H7 (cell line): ENCODE data around the gene ZFY. TPM values are rescaled to one million over a fixed set of nuclear protein-coding genes. Genes with fewer than 3 reads are reported as not detected.

Source experiments
- DNase-seq: peaks from one replicate; pipeline ENCODE4 v3.0.0; 2012
- H3K27me3 ChIP-seq: 2 replicates; pipeline ENCODE4 v1.6.0; 2011; ENCODE audit warnings: mild to moderate bottlenecking, low read length; ENCODE audit not compliant: control insufficient read depth, insufficient read depth
- H3K36me3 ChIP-seq: replicated peaks from 2 replicates; pipeline ENCODE4 v1.5.1; 2011; ENCODE audit warnings: low read length; ENCODE audit not compliant: control insufficient read depth, insufficient read depth
- H3K4me3 ChIP-seq: 2 replicates; pipeline ENCODE4 v1.5.1; 2011; ENCODE audit warnings: low read depth, mild to moderate bottlenecking, control low read depth, low read length, moderate library complexity; ENCODE audit not compliant: insufficient read depth
- total RNA-seq: library from RNA; depleted of rRNA; stranded (reverse); fragments of >200 nt; shearing (Covaris generic); gene quantifications from 2 replicates; pipeline ENCODE4 v1.2.3, GENCODE V29; 2014; rRNA removed

ZFY gene
- total RNA-seq: not detected in 2 replicates

DNA sequence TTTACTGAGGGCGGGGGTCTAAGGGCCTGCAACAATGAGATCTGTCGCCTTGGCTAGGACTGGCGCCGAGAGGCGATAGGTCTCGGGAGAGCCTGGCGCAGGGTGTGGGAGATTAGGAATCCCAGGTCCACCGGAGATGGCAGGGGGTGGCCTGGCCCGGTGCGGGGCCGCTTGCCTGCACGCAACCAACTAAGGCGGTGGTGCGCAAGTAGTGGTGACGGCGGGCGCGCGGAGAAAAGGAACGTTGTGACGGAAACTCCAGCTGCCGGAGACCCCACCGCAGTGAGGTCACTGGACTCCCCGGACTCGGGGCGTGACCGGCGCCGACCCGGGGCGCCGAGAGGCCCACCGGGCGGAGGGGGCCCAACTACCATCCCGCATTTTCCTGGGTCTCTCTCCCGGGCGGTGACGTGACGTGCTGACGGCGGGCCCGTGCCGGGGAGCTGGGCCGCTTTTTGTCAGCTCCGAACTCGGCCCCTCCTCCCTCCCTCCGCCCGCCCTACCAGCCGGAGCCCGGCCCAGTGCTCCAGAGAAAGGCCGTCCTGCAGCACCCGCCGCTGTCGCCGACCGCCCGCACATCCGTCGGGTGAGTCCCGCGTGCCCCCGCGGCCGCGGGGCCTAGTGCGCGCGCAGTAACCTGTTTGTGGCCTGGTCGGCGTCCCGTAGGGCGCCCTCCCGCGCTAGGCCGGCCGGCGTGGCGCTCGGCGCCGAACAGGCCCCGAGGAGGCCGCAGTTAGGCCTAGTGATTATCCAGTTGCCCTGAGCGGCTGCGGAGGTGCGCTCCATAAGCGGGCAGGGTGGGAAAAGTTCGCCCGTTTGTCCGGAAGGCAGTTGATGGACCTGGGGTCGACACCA lies at the start of gene ZFY:
ZFY (plus strand) TSS at position 521 of the 855 bp plus-strand sequence. CDS start 18,556 bp downstream, outside the sequence.
- Histone ChIP-seq H3K4me3 (no peak within 1 kb of the TSS), H3K36me3 (no peaks in the 10 kb centered on the region), H3K27me3 (no peaks in the 10 kb centered on the region)
- no peak for DNase-seq

DNA sequence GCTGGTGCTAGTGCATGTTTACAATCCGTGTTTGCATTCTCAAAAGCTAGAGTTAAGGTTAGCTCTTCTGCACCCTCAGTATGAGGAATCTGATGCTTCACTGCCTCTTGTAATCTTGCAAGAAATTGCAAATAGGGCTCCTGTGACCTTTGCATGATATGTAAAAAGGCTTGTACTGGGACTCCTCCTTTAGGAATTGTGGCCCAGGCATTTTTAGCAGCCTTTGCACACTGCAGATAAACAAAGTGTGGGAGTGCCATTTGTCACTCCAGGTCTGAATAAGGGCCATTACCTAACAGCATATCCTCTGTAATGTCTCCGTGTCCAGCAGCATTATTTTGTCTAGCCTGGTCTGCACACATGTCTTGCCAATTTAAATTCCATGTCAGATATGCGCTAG lies 49.3 kb upstream of the ZFY start:
- H3K4me3 ChIP-seq: no peak overlapping the region
- no peak for DNase-seq

DNA sequence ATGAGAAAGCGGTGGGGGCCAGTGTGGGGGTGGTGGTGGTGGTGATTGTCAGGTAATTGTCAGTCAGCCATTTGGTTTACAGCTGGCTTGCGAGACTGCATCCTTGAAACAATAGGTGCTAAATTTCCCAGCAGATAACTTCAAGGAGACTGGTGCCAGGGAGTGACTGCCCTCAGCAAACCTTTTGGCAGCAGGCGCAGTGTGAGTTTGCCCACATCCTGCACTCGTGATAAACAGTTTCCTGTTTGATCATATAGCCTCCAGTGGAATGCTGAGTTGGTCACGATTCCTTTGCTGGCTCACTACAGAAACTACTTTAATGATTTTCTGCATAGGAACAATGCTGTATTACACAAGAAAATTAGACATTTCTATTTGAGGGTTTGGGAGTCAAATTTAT lies 47.8 kb upstream of the ZFY start:
- Histone ChIP-seq H3K27me3 (no peaks in the 10 kb centered on the region), H3K36me3 (no peaks in the 10 kb centered on the region), H3K4me3 (no peak overlapping the region)
- DNase-seq: no peak

More for the DNA sequence above, 49.3 kb upstream of the ZFY start:
- H3K36me3 ChIP-seq: no peaks in the 10 kb centered on the region
- no peaks in the 10 kb centered on the region for H3K27me3 ChIP-seq

DNA sequence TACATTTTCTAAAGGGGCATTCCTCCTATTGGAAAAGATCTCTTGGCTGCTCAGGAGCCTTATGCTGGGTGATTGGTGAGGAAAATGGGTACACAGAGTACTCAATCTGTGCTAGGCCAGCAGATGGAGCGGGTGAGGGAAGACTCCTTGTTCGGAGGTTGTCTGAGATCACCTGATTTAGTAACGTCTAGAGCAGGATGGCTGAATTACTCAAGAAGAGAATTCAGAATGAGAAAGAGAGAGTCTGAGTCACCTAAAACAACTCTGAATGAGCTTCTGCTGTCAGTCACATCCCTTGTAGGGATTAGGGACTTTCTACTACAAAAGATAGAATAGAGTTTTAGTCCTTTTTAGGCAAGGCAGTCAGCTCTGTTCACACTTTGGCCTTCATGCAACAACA lies 47.2 kb upstream of the ZFY start:
- H3K4me3 ChIP-seq: no peak overlapping the region
- no peaks in the 10 kb centered on the region for H3K27me3 ChIP-seq
- no peaks in the 10 kb centered on the region for H3K36me3 ChIP-seq
- DNase-seq: no peak

- H3K36me3 ChIP-seq: no peaks in the 10 kb centered on the region
- H3K4me3 ChIP-seq: no peak overlapping the region
- no peak for DNase-seq
- no peaks in the 10 kb centered on the region for H3K27me3 ChIP-seq
Measured at GRCh38 chrY:2893471-2893870, 41.7 kb upstream of the ZFY start.

DNA sequence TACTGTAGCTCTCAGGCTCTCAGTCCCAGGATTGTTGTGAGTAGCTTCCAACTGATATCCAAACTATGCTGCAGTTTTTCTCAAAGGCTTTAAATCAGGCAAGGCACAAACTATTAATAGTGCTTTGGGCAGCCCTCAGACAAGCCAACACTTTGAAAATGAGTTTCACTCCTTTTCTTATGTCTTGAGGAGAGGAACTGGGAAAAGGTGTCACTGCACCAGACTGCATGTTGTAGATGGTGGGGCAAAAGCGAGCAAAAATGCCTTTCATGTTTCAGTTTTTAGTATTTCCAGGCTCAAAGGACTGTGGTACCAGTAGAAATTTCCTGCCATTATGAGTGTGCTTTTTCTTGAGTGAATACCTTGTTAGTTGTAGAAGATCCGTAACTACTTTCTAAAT lies 39.1 kb upstream of the ZFY start:
- no peaks in the 10 kb centered on the region for H3K36me3 ChIP-seq
- DNase-seq: no peak
- H3K4me3 ChIP-seq: no peak overlapping the region
- H3K27me3 ChIP-seq: no peaks in the 10 kb centered on the region

- H3K36me3 ChIP-seq: no peaks in the 10 kb centered on the region
- DNase-seq: no peak
- H3K27me3 ChIP-seq: no peaks in the 10 kb centered on the region
- no peak overlapping the region for H3K4me3 ChIP-seq
Measured at GRCh38 chrY:2907356-2907755, 27.8 kb upstream of the ZFY start.

DNA sequence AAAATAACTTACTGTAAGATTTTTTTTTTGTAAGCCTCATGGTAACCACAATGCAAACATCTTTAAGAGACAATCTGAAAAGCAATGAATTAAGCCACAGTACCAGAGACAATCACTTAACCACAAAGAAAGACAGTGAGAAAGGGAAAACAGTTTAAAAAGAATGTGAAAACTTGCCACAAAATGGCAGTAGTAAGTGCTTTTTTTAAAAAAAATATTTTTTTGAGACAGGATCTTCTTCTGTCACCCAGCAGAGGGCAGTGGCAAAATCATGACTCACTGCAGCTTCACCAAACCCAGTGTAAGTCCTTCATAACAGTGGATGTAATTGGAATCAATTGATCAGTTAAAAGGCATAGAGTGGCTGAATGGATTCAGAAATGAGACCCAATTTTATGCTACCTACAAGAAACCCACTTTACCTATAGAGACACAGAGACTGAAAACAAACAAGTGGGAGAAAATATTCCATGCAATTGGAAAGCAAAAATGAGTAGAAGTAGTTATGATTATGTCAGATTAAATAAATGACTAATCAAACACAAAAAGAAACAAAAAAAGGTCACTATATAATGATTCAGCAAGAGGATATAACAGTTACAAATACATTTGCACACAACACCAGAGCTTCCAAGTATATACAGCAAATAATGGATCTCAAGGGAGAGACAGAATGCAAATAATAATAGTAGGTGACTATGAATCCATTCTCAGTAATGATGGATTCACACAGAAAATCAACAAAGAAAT lies 21.9 kb upstream of the ZFY start:
- H3K36me3 ChIP-seq: no peaks in the 10 kb centered on the region
- DNase-seq: no peak
- H3K4me3 ChIP-seq: no peak overlapping the region
- H3K27me3 ChIP-seq: no peaks in the 10 kb centered on the region

DNA sequence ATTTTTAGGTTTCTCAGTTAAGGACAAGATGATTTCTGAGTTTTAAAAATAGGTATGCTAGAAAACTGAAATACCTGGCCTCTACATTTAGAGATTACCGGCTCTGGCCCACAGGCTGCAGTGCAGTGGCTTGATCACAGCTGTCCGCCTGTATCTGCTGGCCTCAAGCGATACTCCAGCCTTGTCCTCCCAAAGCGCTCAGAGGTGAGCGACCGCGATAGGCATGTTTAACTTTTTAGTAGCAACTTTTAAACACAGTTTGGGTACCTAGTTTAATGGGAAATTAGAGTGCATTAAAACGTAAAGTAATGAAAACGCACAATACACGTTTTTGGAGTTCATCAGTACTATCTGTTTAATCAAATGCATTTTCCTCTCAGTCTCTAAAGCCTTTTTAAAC lies 1.1 kb upstream of the ZFY start:
- no peaks in the 10 kb centered on the region for H3K27me3 ChIP-seq
- no peaks in the 10 kb centered on the region for H3K36me3 ChIP-seq
- DNase-seq: no peak
- no peak overlapping the region for H3K4me3 ChIP-seq

GRCh38 chrY:2935716-2936435 lies 695 bp downstream of the ZFY start:
- Histone ChIP-seq H3K36me3 (no peaks in the 10 kb centered on the region), H3K27me3 (no peaks in the 10 kb centered on the region), H3K4me3 (no peak overlapping the region)
- no peak for DNase-seq

GRCh38 chrY:2936436-2936750 lies 1.2 kb downstream of the ZFY start:
- DNase-seq: no peak
- Histone ChIP-seq H3K27me3 (no peaks in the 10 kb centered on the region), H3K4me3 (no peak overlapping the region), H3K36me3 (no peaks in the 10 kb centered on the region)

DNA sequence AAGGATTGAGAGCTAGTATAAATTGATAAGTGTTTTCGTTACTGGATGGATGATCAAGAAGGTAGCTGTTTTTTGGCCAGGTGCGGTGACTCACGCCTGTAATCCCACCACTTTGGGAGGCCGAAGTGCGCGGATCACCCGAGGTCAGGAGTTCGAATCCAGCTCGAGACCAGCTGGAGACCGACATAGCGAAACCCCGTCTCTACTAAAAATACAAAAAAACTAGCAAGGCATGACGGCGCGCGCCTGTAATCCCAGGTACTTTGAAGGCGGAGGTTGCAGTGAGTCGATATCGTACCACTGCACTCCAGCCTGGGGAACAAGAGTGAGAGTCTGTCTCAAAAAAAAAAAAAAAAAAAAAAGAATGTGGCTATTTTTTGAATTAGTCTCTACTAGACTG lies 2.0 kb downstream of the ZFY start:
- Histone ChIP-seq H3K27me3 (no peaks in the 10 kb centered on the region), H3K36me3 (no peaks in the 10 kb centered on the region), H3K4me3 (no peak overlapping the region)
- DNase-seq: no peak

- Histone ChIP-seq H3K27me3 (no peaks in the 10 kb centered on the region), H3K4me3 (no peak overlapping the region), H3K36me3 (no peaks in the 10 kb centered on the region)
- no peak for DNase-seq
Measured at GRCh38 chrY:2949590-2950252, 14.5 kb downstream of the ZFY start.

DNA sequence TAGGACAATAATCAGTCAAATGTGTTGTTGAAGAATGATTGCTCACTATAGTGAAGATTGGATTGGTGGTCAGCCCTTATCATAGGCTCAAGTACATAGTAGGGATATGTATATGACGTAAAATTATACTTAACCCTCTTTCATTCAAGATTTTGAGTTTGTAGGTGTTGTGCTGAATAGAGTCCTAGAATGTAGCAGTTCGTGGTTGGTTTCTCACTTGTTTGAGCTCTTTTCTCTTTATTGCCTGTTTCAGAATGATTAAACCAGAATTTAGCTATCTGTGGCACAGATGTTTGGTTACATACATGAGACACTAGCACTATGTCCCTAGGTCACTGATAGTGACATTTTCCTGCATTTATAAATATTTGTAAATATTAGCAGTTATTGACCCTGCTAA lies 15.5 kb downstream of the ZFY start:
- no peak for DNase-seq
- H3K27me3 ChIP-seq: no peaks in the 10 kb centered on the region
- no peaks in the 10 kb centered on the region for H3K36me3 ChIP-seq
- no peak overlapping the region for H3K4me3 ChIP-seq
